Measurements from ENCODE around the gene CLDN22. TPM values are rescaled to one million over a fixed set of nuclear protein-coding genes. Genes with fewer than 3 reads are reported as not detected.

The CLDN22 gene
- total and polyA plus RNA-seq, 3 donors from 2014 or later, result not detected

GRCh38 chr4:183362916-183363542, 43.0 kb upstream of the CLDN22 start:
- intact Hi-C loops (cut with DNase I; ENCODE audit: low total_unique reads), result no loop called here
- H3K9me3 ChIP-seq, result no peaks in the 10 kb centered on the region
- no peaks in the 10 kb centered on the region for H3K27me3 ChIP-seq
- H3K4me1 ChIP-seq, result no peaks in the 10 kb centered on the region
- WGBS, 2 donors, result 71 to 74% methylated on average over 15 of the region's 15 CpGs
- no peak overlapping the region for H3K27ac ChIP-seq
- TF ChIP-seq POLR2A (IDR thresholded peaks at IDR 0.05) (no peak), CTCF (IDR thresholded peaks at IDR 0.05) (no peak)
- DNase-seq, result no peak
- no peaks in the 10 kb centered on the region for H3K36me3 ChIP-seq (ENCODE audit: low read depth, missing control alignments)
- no peak overlapping the region for H3K4me3 ChIP-seq

GRCh38 chr4:183362036-183362435, 42.0 kb upstream of the CLDN22 start:
- no peaks in the 10 kb centered on the region for H3K9me3 ChIP-seq
- H3K27me3 ChIP-seq, result no peaks in the 10 kb centered on the region
- H3K27ac ChIP-seq, result no peak overlapping the region
- DNase-seq, result no peak
- TF ChIP-seq POLR2A (IDR thresholded peaks at IDR 0.05) (no peak), CTCF (IDR thresholded peaks at IDR 0.05) (no peak)
- H3K36me3 ChIP-seq (ENCODE audit: low read depth, missing control alignments), result no peaks in the 10 kb centered on the region
- WGBS, 2 donors, result 90 to 93% methylated on average over 4 of the region's 4 CpGs
- no peak overlapping the region for H3K4me3 ChIP-seq
- intact Hi-C loops (cut with DNase I; ENCODE audit: low total_unique reads), result no loop called here
- no peaks in the 10 kb centered on the region for H3K4me1 ChIP-seq

DNA sequence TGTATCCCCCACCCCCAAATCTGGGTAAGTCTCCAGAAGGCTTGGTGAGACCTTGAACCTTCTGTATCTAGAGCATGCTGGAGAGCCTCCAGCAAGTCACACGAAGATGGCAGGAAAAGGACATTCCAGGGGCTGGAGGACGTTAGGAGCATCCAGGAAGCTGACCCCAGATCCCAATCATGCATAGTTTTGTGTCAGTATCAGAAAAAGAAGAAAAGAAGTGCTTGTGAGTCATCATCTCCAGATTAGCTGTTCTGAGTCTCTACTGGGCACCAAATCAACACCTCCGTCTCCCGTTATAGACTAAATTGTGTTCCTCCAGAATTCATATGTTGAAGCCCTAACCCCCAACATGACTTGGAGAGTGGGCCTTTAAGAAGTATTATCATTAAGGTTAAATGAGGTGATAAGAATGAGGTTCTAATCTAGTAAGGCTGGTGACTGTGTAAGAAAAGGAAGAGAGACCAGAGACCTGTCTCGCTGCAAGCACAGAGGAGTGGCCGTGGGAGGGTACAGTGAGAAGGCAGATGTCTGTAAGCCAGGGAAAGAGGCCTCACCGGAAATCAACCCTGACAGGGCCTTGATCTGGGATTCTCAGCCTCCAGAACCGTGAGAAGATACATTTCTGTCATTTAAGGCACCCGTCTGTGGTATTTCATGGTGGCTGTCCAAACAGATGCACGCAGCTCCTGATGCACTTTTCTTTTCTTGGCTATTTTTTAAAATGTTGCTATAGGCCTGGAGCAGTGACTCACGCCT, 40.3 kb upstream of the CLDN22 start:
- 49 to 56% methylated on average over 11 of the region's 11 CpGs for WGBS, 2 donors
- Histone ChIP-seq H3K4me3 (no peak overlapping the region), H3K4me1 (no peaks in the 10 kb centered on the region), H3K36me3 (ENCODE audit: low read depth, missing control alignments) (no peaks in the 10 kb centered on the region), H3K9me3 (no peaks in the 10 kb centered on the region), H3K27me3 (no peaks in the 10 kb centered on the region), H3K27ac (no peak overlapping the region)
- peak; percentile 62 for DNase-seq
- intact Hi-C loops (cut with DNase I; ENCODE audit: low total_unique reads), result no loop called here
- TF ChIP-seq CTCF (IDR thresholded peaks at IDR 0.05) (no peak), POLR2A (IDR thresholded peaks at IDR 0.05) (no peak)

GRCh38 chr4:183358215-183358755, 38.2 kb upstream of the CLDN22 start:
- Histone ChIP-seq H3K27me3 (no peaks in the 10 kb centered on the region), H3K4me1 (no peaks in the 10 kb centered on the region), H3K4me3 (no peak overlapping the region), H3K36me3 (ENCODE audit: low read depth, missing control alignments) (no peaks in the 10 kb centered on the region), H3K9me3 (no peaks in the 10 kb centered on the region), H3K27ac (no peak overlapping the region)
- WGBS, 2 donors, result 90 to 95% methylated on average over 13 of the region's 13 CpGs
- intact Hi-C loops (cut with DNase I; ENCODE audit: low total_unique reads), result no loop called here
- no peak for DNase-seq
- TF ChIP-seq CTCF (IDR thresholded peaks at IDR 0.05) (no peak), POLR2A (IDR thresholded peaks at IDR 0.05) (no peak)
